GM23248 (cell line): ENCODE data around the gene ARIH2. TPM values are rescaled to one million over a fixed set of nuclear protein-coding genes. Genes with fewer than 3 reads are reported as not detected.

Source experiments
- DNase-seq: peaks from one replicate; pipeline ENCODE4 v3.0.0-alpha.2; 2015
- H2AFZ ChIP-seq: fragments of 200-600 bp; sonication (generic); 2 replicates; pipeline ENCODE4 v1.6.1; 2016; ENCODE audit warnings: antibody characterized with exemption
- H3F3A ChIP-seq: fragments of 200-600 bp; sonication (generic); 2 replicates; pipeline ENCODE4 v1.6.1; 2016; ENCODE audit warnings: mild to moderate bottlenecking, antibody characterized with exemption, mixed run types; ENCODE audit not compliant: insufficient read depth
- H3K27ac ChIP-seq: fragments of 200-600 bp; sonication (generic); 2 replicates; pipeline ENCODE4 v1.5.1; 2016; ENCODE audit warnings: mild to moderate bottlenecking
- H3K27me3 ChIP-seq: fragments of 200-600 bp; sonication (generic); replicated peaks from 2 replicates; pipeline ENCODE4 v1.6.1; 2016; ENCODE audit warnings: mild to moderate bottlenecking; ENCODE audit not compliant: insufficient read depth
- H3K36me3 ChIP-seq: fragments of 200-600 bp; sonication (generic); 2 replicates; pipeline ENCODE4 v1.6.1; 2016; ENCODE audit warnings: low read depth, mild to moderate bottlenecking
- H3K4me1 ChIP-seq: fragments of 200-600 bp; sonication (generic); 2 replicates; pipeline ENCODE4 v1.6.1; 2016; ENCODE audit warnings: mild to moderate bottlenecking; ENCODE audit not compliant: insufficient read depth
- H3K4me2 ChIP-seq: fragments of 200-600 bp; sonication (generic); one replicate; pipeline ENCODE4 v1.6.1; 2016; ENCODE audit warnings: mild to moderate bottlenecking; ENCODE audit not compliant: unreplicated experiment
- H3K4me3 ChIP-seq: fragments of 200-600 bp; sonication (generic); 2 replicates; pipeline ENCODE4 v1.5.1; 2016; ENCODE audit warnings: mild to moderate bottlenecking
- H3K79me2 ChIP-seq: fragments of 200-600 bp; sonication (generic); 2 replicates; pipeline ENCODE4 v1.6.1; 2016; ENCODE audit warnings: mild to moderate bottlenecking; ENCODE audit not compliant: insufficient read depth
- H3K9ac ChIP-seq: fragments of 200-600 bp; sonication (generic); 2 replicates; pipeline ENCODE4 v1.6.1; 2016; ENCODE audit warnings: mild to moderate bottlenecking
- H3K9me2 ChIP-seq: fragments of 200-600 bp; sonication (generic); 2 replicates; pipeline ENCODE4 v1.6.1; 2016; ENCODE audit warnings: mixed run types, mild to moderate bottlenecking, moderate library complexity; ENCODE audit not compliant: insufficient read depth
- H3K9me3 ChIP-seq: fragments of 200-600 bp; sonication (generic); one replicate; pipeline ENCODE4 v1.6.1; 2017; ENCODE audit warnings: low read depth
- H4K20me1 ChIP-seq: fragments of 200-600 bp; sonication (generic); 2 replicates; pipeline ENCODE4 v1.6.0; 2016; ENCODE audit not compliant: insufficient read depth
- EZH2 ChIP-seq: fragments of 200-600 bp; sonication (generic); IDR thresholded peaks from 2 replicates; pipeline ENCODE4 v1.6.1; 2018; ENCODE audit warnings: antibody characterized with exemption, mild to moderate bottlenecking; ENCODE audit not compliant: insufficient read depth, poor library complexity, severe bottlenecking
- EZH2phosphoT487 ChIP-seq: fragments of 200-600 bp; sonication (generic); IDR thresholded peaks from 2 replicates; pipeline ENCODE4 v1.6.1; 2018; ENCODE audit warnings: antibody characterized with exemption, moderate library complexity, mild to moderate bottlenecking, low read depth; ENCODE audit not compliant: insufficient read depth
- WGBS, 2 experiments: methylation state at CpG; one replicate each; pipeline ENCODE4 v1.1.6; 2015 to 2017; ENCODE audit warnings: low lambda C conversion rate in 2 of 2, low coverage in 1 of 2; ENCODE audit errors: missing lambda C conversion rate in 2 of 2; 5-methylcytosine and 5-hydroxymethylcytosine counted together
- in situ Hi-C: fragments of 300-500 bp; cut with MboI; formaldehyde crosslinking; loops from 2 replicates; pipeline ENCODE4 v1.15.0; 2020
- polyA plus RNA-seq: library from polyadenylated mRNA; unstranded; fragments of >200 nt; fragmentation: Nextera tagmentation; extraction: Ambion mirVana; gene quantifications from 2 replicates; pipeline ENCODE4 v1.2.1, GENCODE V29; 2016
- total RNA-seq: library from RNA; depleted of rRNA; stranded (reverse); fragments of >200 nt; shearing (Covaris generic); gene quantifications from 2 replicates; pipeline ENCODE4 v1.2.3, GENCODE V29; 2014

Gene ARIH2
- total and polyA plus RNA-seq, 2 experiments from 2014 or later = 59.7 to 102 TPM

DNA sequence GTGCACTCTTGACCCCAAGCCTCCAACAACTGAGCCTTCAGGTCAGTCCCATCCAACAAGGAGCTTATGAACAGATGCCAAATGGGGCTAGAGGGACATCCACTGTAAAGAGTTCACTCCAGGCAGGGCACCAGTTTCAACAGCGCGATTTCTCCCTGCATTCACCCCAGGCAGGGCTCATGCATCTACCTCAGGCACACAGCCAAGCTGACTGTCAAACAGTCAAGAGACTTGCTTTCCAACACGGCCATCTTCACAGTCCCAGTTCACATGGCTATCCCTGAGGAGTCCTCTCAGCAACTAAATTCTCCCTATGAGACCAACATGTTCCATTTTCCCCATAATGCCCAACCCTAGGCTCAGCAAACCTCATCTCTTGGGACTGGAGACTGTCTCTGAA lies 37.6 kb upstream of the ARIH2 start:
- Histone ChIP-seq H3K4me1 (no peaks in the 10 kb centered on the region), H3K4me2 (no peak overlapping the region), H3K9ac (no peak overlapping the region), H3K27ac (no peak overlapping the region), H2AFZ (no peak overlapping the region), H3K36me3 (no peaks in the 10 kb centered on the region), H3F3A (no peaks in the 10 kb centered on the region), H3K4me3 (no peak overlapping the region), H4K20me1 (no peaks in the 10 kb centered on the region), H3K9me3 (no peaks in the 10 kb centered on the region), H3K27me3 (no peaks in the 10 kb centered on the region), H3K9me2 (no peaks in the 10 kb centered on the region), H3K79me2 (no peaks in the 10 kb centered on the region)
- no peak for DNase-seq
- 84 to 92% methylated on average over 3 of the region's 3 CpGs for WGBS, 2 experiments
- in situ Hi-C loops = no loop called here
- TF ChIP-seq EZH2 (no peak), EZH2phosphoT487 (no peak)

- TF ChIP-seq EZH2 (no peak), EZH2phosphoT487 (no peak)
- Histone ChIP-seq H3K27me3 (no peaks in the 10 kb centered on the region), H3K4me3 (no peak overlapping the region), H3K9me3 (no peaks in the 10 kb centered on the region), H3K4me2 (no peak overlapping the region), H3K36me3 (no peaks in the 10 kb centered on the region), H3K79me2 (no peaks in the 10 kb centered on the region), H3F3A (no peaks in the 10 kb centered on the region), H3K9me2 (no peaks in the 10 kb centered on the region), H4K20me1 (no peaks in the 10 kb centered on the region), H3K4me1 (no peaks in the 10 kb centered on the region), H2AFZ (no peak overlapping the region), H3K9ac (no peak overlapping the region), H3K27ac (no peak overlapping the region)
- in situ Hi-C loops = no loop called here
- WGBS, 2 experiments = 93% methylated on average over 5 of the region's 5 CpGs
- no peak for DNase-seq
These were observed 37.0 kb upstream of the ARIH2 start for GRCh38 chr3:48881652-48882114.

- Histone ChIP-seq H3F3A (no peaks in the 10 kb centered on the region), H3K9ac (no peak overlapping the region), H3K79me2 (no peaks in the 10 kb centered on the region), H4K20me1 (no peaks in the 10 kb centered on the region), H3K36me3 (no peaks in the 10 kb centered on the region), H3K9me3 (no peaks in the 10 kb centered on the region), H3K27ac (no peak overlapping the region), H3K27me3 (no peaks in the 10 kb centered on the region), H3K4me2 (no peak overlapping the region), H3K4me1 (no peaks in the 10 kb centered on the region), H3K4me3 (no peak overlapping the region), H2AFZ (no peak overlapping the region), H3K9me2 (no peaks in the 10 kb centered on the region)
- TF ChIP-seq EZH2 (no peak), EZH2phosphoT487 (no peak)
- peak; percentile 18 for DNase-seq
- in situ Hi-C loops = no loop called here
These were observed 32.9 kb upstream of the ARIH2 start for GRCh38 chr3:48885753-48886152.

GRCh38 chr3:48891606-48892005 lies 27.0 kb upstream of the ARIH2 start:
- in situ Hi-C loops = no loop called here
- H3K4me1 ChIP-seq = no peaks in the 10 kb centered on the region
- H3K79me2 ChIP-seq = 0 out of 2 replicates have a peak, but pooled peaks cover 5% of the 10 kb centered on the region
- H3F3A ChIP-seq = no peaks in the 10 kb centered on the region
- H3K27ac ChIP-seq = no peak overlapping the region
- H3K9me2 ChIP-seq = no peaks in the 10 kb centered on the region
- no peak for DNase-seq
- H3K4me2 ChIP-seq = no peak overlapping the region
- 90 to 92% methylated on average over 8 of the region's 8 CpGs for WGBS, 2 experiments
- H2AFZ ChIP-seq = no peak overlapping the region
- H3K27me3 ChIP-seq = no peaks in the 10 kb centered on the region
- no peak overlapping the region for H3K4me3 ChIP-seq
- H3K9me3 ChIP-seq = no peaks in the 10 kb centered on the region
- no peaks in the 10 kb centered on the region for H3K36me3 ChIP-seq
- TF ChIP-seq EZH2phosphoT487 (no peak), EZH2 (no peak)
- H3K9ac ChIP-seq = no peak overlapping the region
- no peaks in the 10 kb centered on the region for H4K20me1 ChIP-seq

DNA sequence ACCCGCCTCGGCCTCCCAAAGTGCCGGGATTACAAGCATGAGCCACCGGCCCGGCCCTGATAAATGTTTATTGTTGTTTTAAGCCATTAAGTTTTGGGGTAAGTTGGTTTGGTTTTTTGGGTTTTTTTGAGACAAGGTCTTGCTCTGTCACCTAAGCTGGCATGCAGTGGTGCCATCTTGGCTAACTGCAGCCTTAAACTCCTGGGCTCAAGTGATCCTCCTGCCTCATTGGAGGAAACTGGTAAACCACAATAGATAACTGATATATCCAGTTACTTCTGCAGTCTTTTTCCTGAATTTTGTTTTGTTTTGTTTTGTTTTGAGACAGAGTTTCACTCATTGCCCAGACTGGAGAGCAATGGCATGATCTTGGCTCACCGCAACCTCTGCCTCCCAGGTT lies 24.1 kb upstream of the ARIH2 start:
- Histone ChIP-seq H3K4me1 (peaks cover 9% of the 10 kb centered on the region), H2AFZ (no peak overlapping the region), H3K4me2 (no peak overlapping the region), H3F3A (peaks cover 6% of the 10 kb centered on the region; the same call in 1 of the 2 replicates), H3K79me2 (peaks cover 20% of the 10 kb centered on the region), H3K9me3 (no peaks in the 10 kb centered on the region), H3K9ac (no peak overlapping the region), H3K36me3 (no peaks in the 10 kb centered on the region), H3K4me3 (no peak overlapping the region), H3K9me2 (no peaks in the 10 kb centered on the region), H4K20me1 (no peaks in the 10 kb centered on the region), H3K27me3 (no peaks in the 10 kb centered on the region), H3K27ac (no peak overlapping the region)
- WGBS, 2 experiments = 86% methylated on average over 6 of the region's 6 CpGs
- TF ChIP-seq EZH2 (no peak), EZH2phosphoT487 (no peak)
- in situ Hi-C loops = no loop called here
- DNase-seq = no peak
